Left ventricle myocardium inferior (tissue), 1 donor: ENCODE results near the gene SLC26A11. TPM values are rescaled to one million over a fixed set of nuclear protein-coding genes. Genes with fewer than 3 reads are reported as not detected.
"Not testable (repeated sequence)": the region's sequence is repeated elsewhere in the genome, so short reads cannot be mapped to it uniquely, and the experiment has no call there.

Source experiments
- DNase-seq: peaks from one replicate; pipeline ENCODE4 v3.0.0-alpha.2; 2020
- H3K27ac ChIP-seq: fragments of 200-600 bp; replicated peaks from 2 replicates; pipeline ENCODE4 v1.8.0; 2021
- H3K27me3 ChIP-seq: fragments of 200-600 bp; 2 replicates; pipeline ENCODE4 v1.8.0; 2021; ENCODE audit warnings: low read depth
- H3K36me3 ChIP-seq: fragments of 200-600 bp; 2 replicates; pipeline ENCODE4 v1.8.0; 2021
- H3K4me1 ChIP-seq: fragments of 200-600 bp; 2 replicates; pipeline ENCODE4 v1.8.0; 2021
- H3K4me3 ChIP-seq: fragments of 200-600 bp; 2 replicates; pipeline ENCODE4 v1.8.0; 2021; ENCODE audit warnings: mild to moderate bottlenecking, moderate library complexity
- H3K9me3 ChIP-seq: fragments of 200-600 bp; replicated peaks from 2 replicates; pipeline ENCODE4 v1.8.0; 2021
- intact Hi-C: fragments of 100-400 bp; cut with micrococcal nuclease; formaldehyde crosslinking; loops from one replicate; pipeline ENCODE4 v1.11.0; 2022
- total RNA-seq: library from RNA; stranded (reverse); fragmentation: NEBNext Ultra II Directional; extraction: Animal tissue kit (Norgen Biotek cat#: 25700); gene quantifications from one replicate; pipeline ENCODE4 v1.2.1, GENCODE V29; 2021
- TF ChIP-seq, protein P1 (sequence below): fragments of 200-600 bp; IDR thresholded peaks from 2 replicates; pipeline ENCODE4 v1.8.0; 2021; ENCODE audit warnings: antibody characterized with exemption, mild to moderate bottlenecking, borderline replicate concordance
- donor health status: DM: no; HTN: yes; CAD: no; lungs with severe emphysema.

The SLC26A11 gene
- total RNA-seq, 1 donor from 2014 or later = 4.1 TPM

DNA sequence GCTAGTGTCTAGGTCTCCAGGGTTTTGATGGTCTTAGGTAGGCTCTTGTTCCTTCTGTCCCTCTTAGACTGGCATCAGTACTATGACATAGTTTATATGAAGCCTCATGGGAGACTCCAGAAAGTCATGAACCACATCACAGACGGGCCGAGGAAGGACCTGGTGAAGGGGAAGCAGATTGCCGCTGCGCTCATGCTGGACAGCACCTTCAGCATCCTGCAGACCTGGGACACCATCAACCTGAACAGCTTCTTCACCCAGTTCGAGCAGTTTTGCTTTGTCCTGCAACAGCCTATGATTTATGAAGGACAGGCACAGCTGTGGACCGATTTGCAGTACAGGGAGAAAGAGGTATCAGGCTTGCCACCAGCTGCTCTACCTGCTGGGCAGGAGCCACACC is 74.4 kb downstream of the SLC26A11 start:
- no peak for DNase-seq
- Histone ChIP-seq H3K9me3 (no peaks in the 10 kb centered on the region), H3K27ac (no peak overlapping the region), H3K4me3 (no peak overlapping the region), H3K4me1 (no peaks in the 10 kb centered on the region), H3K36me3 (peaks cover 100% of the 10 kb centered on the region), H3K27me3 (no peaks in the 10 kb centered on the region)
- TF ChIP-seq, protein P1, sequence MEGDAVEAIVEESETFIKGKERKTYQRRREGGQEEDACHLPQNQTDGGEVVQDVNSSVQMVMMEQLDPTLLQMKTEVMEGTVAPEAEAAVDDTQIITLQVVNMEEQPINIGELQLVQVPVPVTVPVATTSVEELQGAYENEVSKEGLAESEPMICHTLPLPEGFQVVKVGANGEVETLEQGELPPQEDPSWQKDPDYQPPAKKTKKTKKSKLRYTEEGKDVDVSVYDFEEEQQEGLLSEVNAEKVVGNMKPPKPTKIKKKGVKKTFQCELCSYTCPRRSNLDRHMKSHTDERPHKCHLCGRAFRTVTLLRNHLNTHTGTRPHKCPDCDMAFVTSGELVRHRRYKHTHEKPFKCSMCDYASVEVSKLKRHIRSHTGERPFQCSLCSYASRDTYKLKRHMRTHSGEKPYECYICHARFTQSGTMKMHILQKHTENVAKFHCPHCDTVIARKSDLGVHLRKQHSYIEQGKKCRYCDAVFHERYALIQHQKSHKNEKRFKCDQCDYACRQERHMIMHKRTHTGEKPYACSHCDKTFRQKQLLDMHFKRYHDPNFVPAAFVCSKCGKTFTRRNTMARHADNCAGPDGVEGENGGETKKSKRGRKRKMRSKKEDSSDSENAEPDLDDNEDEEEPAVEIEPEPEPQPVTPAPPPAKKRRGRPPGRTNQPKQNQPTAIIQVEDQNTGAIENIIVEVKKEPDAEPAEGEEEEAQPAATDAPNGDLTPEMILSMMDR = no peak
- intact Hi-C loops = no loop called here

DNA sequence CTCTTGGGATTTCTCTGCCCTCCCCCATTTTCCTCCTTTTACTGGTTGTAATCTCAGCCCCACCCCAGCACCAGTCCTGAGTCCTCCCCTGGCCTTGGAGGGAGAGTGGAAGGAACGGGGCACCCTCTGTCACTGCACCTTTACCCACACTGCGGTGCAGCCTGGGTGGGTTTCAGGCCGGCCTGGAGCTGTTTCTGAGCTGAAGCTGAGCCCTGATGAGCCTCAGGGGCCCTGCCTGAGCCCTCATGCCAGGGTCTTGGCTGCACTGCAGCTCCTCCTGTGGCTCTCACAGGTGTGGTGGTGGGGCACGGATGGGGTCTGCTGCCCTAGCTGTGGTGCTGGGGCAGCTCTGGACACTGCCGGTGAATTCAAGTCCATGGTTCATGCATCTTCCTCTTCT is 74.9 kb downstream of the SLC26A11 start:
- TF ChIP-seq, protein P1 = no peak
- no peaks in the 10 kb centered on the region for H3K27me3 ChIP-seq
- intact Hi-C loops = no loop called here
- no peak for DNase-seq
- H3K9me3 ChIP-seq = no peaks in the 10 kb centered on the region
- no peak overlapping the region for H3K4me3 ChIP-seq
- H3K27ac ChIP-seq = no peak overlapping the region
- H3K36me3 ChIP-seq = peaks cover 100% of the 10 kb centered on the region
- H3K4me1 ChIP-seq = no peaks in the 10 kb centered on the region

DNA sequence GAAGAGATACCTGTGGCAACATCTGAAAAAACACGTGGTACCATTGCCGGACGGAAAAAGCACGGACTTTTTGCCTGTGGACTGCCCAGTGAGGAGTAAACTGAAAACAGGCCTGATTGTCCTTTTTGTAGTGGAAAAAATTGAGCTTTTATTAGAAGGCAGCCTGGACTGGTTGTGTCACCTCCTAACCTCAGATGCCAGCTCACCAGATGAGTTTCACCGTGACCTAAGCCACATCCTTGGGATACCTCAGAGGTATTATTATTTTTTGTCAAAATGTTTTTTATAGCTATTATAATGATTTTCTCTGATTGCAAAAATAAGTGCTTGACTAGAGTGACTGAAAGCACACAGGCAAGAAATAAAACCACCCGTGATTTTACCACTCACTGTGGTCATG is 75.3 kb downstream of the SLC26A11 start:
- H3K4me1 ChIP-seq = no peaks in the 10 kb centered on the region
- no peak overlapping the region for H3K27ac ChIP-seq
- H3K36me3 ChIP-seq = peaks cover 100% of the 10 kb centered on the region
- intact Hi-C loops = no loop called here
- TF ChIP-seq, protein P1 = no peak
- no peak for DNase-seq
- H3K27me3 ChIP-seq = no peaks in the 10 kb centered on the region
- no peak overlapping the region for H3K4me3 ChIP-seq
- no peaks in the 10 kb centered on the region for H3K9me3 ChIP-seq

DNA sequence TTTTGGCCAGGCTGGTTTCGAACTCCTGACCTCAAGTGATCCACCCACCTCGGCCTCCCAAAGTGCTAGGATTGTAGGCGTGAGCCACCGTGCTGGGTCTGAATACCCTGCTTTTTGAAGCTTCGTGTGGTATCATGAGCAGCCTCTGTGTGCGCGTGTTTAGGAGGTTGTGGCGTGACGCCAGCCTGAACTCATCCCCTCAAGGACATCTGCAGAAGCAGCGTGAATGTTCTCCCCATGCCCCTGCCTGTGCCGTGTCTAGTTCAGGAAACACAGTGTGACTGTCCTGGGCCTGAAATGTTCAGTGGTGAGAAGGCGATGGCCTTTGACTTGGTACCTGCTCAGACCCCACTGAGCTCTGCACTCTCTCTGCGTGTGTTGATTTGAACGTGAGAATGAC is 76.0 kb downstream of the SLC26A11 start:
- Histone ChIP-seq H3K27me3 (no peaks in the 10 kb centered on the region), H3K4me1 (no peaks in the 10 kb centered on the region), H3K36me3 (peaks cover 100% of the 10 kb centered on the region), H3K4me3 (no peak overlapping the region), H3K27ac (no peak overlapping the region), H3K9me3 (no peaks in the 10 kb centered on the region)
- DNase-seq = peak; percentile 9
- intact Hi-C loops = no loop called here
- TF ChIP-seq, protein P1 = no peak

DNA sequence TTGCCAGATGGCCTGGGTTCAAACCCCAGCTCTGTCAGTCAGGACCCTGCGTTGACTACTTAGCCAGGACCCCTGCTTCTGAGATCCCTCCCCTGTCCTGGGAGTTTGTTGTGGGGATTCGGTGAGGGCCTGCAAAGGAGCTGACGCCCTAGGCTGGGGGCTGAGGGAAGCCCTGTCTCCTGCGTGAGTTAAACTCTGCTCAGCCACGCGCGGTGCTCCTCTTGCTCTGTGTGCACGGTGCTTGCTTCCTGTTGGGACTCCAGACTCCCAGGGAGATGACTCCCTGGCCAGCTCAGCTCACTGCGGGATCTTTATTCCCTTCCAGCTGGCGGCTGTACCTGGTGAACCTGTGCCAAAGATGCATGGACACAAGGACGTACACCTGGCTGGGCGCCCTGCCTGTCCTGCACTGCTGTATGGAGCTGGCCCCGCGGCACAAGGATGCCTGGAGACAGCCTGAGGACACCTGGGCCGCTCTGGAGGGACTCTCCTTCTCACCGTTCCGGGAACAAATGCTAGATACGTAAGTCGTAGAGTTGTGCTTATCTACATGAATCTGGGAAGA is 77.9 kb downstream of the SLC26A11 start:
- TF ChIP-seq, protein P1 = no peak
- no peak overlapping the region for H3K4me3 ChIP-seq
- no peak overlapping the region for H3K27ac ChIP-seq
- H3K36me3 ChIP-seq = peaks cover 100% of the 10 kb centered on the region
- H3K27me3 ChIP-seq = no peaks in the 10 kb centered on the region
- no peaks in the 10 kb centered on the region for H3K4me1 ChIP-seq
- intact Hi-C loops = no loop called here
- peaks cover 6% of the 10 kb centered on the region for H3K9me3 ChIP-seq
- peak; percentile 7 for DNase-seq

DNA sequence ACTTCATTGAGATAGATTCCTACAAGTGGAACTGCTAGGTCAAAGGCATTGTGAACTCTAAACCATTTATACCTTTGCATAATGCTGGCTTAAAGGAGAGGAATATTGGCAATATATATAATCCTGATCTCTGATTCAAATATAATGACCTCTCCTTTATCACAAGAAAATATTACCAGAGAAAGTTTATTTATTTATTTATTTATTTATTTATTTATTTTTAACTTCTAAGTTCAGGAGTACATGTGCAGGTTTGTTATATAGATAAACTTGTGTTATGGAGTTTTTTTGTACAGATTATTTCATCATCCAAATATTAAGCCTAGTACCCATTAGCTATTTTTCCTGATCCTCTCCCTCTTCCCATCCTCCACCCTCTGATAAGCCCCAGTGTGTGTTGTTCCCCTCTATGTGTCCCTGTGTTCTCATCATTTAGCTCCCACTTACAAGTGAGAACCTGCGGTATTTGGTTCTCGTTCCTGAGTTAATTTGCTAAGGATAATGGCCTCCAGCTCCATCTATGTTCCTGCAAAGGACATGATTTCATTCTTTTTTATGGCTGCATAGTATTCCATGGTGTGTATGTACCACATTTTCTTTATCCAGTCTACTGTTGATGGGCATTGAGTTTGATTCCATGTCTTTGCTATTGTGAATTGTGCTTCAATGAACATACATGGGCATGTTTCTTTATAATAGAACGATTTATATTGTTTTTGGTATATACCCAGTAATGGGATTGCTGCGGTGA is 79.3 kb downstream of the SLC26A11 start:
- intact Hi-C loops, H3K27ac ChIP-seq, H3K4me1 ChIP-seq, H3K27me3 ChIP-seq, H3K4me3 ChIP-seq, DNase-seq: not testable (repeated sequence)
- peaks cover 100% of the 10 kb centered on the region for H3K36me3 ChIP-seq
- peaks cover 20% of the 10 kb centered on the region for H3K9me3 ChIP-seq

DNA sequence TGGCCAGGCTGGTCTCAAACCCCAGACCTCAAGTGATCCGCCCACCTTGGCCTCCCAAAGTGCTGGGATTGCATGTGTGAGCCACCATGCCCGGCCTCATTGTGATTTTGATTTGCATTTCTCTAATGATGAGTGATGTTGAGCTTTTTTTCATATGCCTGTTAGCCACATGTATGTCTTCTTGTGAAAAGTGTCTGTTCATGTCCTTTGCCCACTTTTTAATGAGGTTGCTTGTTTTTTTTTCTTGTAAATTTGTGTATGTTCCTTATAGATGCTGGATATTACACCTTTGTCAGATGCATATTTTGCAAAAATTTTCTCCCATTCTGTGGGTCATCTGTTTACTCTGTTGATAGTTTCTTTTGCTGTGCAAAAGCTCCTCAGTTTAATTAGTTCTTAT is 80.5 kb downstream of the SLC26A11 start:
- intact Hi-C loops = not testable (repeated sequence)
- peak; percentile 0 for DNase-seq
- peaks cover 100% of the 10 kb centered on the region for H3K36me3 ChIP-seq

More for the DNA sequence above, 80.5 kb downstream of the SLC26A11 start:
- peaks cover 24% of the 10 kb centered on the region for H3K9me3 ChIP-seq
- H3K4me3 ChIP-seq, H3K4me1 ChIP-seq, H3K27ac ChIP-seq, H3K27me3 ChIP-seq: not testable (repeated sequence)
